Activated gamma-delta T cell treated with anti-CD3 and anti-CD28 coated beads, Interleukin-2, amount 50 U/mL, for 16 hours (primary cell): Measurements from ENCODE around the gene RAP1GAP2.
"Not testable (repeated sequence)": the region's sequence is repeated elsewhere in the genome, so short reads cannot be mapped to it uniquely, and the experiment has no call there.

ENCODE experiments used
- DNase-seq: peaks from one replicate; pipeline ENCODE4 v3.0.0-alpha.2; 2020; ENCODE audit warnings: low read depth

Gene RAP1GAP2

GRCh38 chr17:2967515-2967914, 171.3 kb downstream of the RAP1GAP2 start:
- DNase-seq = no peak

- DNase-seq = no peak
Measured at GRCh38 chr17:2971851-2972250, 175.6 kb downstream of the RAP1GAP2 start.

- DNase-seq = no peak
Measured at GRCh38 chr17:2972749-2973148, 176.5 kb downstream of the RAP1GAP2 start.

GRCh38 chr17:2974347-2974746, 178.1 kb downstream of the RAP1GAP2 start:
- no peak for DNase-seq

- no peak for DNase-seq
Measured at GRCh38 chr17:2975469-2975958, 179.3 kb downstream of the RAP1GAP2 start.

- DNase-seq = no peak
Measured at GRCh38 chr17:2977157-2977556, 180.9 kb downstream of the RAP1GAP2 start.

GRCh38 chr17:2978116-2978515, 181.9 kb downstream of the RAP1GAP2 start:
- DNase-seq = no peak

GRCh38 chr17:2978991-2979390, 182.8 kb downstream of the RAP1GAP2 start:
- DNase-seq = no peak

GRCh38 chr17:2980211-2980903, 184.1 kb downstream of the RAP1GAP2 start:
- no peak for DNase-seq

GRCh38 chr17:2980904-2981246, 184.6 kb downstream of the RAP1GAP2 start:
- no peak for DNase-seq

- no peak for DNase-seq
Measured at GRCh38 chr17:2981325-2981724, 185.1 kb downstream of the RAP1GAP2 start.

- no peak for DNase-seq
Measured at GRCh38 chr17:2982854-2983253, 186.6 kb downstream of the RAP1GAP2 start.

GRCh38 chr17:2983255-2983654, 187.0 kb downstream of the RAP1GAP2 start:
- no peak for DNase-seq

GRCh38 chr17:2985318-2985717, 189.1 kb downstream of the RAP1GAP2 start:
- DNase-seq = no peak

GRCh38 chr17:2986925-2987324, 190.7 kb downstream of the RAP1GAP2 start:
- no peak for DNase-seq

GRCh38 chr17:2989396-2989795, 193.2 kb downstream of the RAP1GAP2 start:
- not testable (repeated sequence) for DNase-seq

GRCh38 chr17:2989855-2990254, 193.6 kb downstream of the RAP1GAP2 start:
- no peak for DNase-seq

GRCh38 chr17:2990396-2990795, 194.2 kb downstream of the RAP1GAP2 start:
- no peak for DNase-seq

GRCh38 chr17:2991396-2992180, 195.3 kb downstream of the RAP1GAP2 start:
- not testable (repeated sequence) for DNase-seq

- DNase-seq = no peak
Measured at GRCh38 chr17:2994441-2994840, 198.2 kb downstream of the RAP1GAP2 start.

GRCh38 chr17:2995377-2995776, 199.1 kb downstream of the RAP1GAP2 start:
- DNase-seq = no peak

- DNase-seq = no peak
Measured at GRCh38 chr17:2995886-2996809, 199.9 kb downstream of the RAP1GAP2 start.
